H9 (cell line): ENCODE measurements around the gene MXI1. TPM values are rescaled to one million over a fixed set of nuclear protein-coding genes. Genes with fewer than 3 reads are reported as not detected.

Source experiments
- DNase-seq: peaks from one replicate; pipeline ENCODE4 v3.0.0-alpha.2; 2017
- H2AFZ ChIP-seq: one replicate; pipeline ENCODE4 v1.6.1; 2013; ENCODE audit warnings: mild to moderate bottlenecking, low read length, control low read depth, moderate library complexity
- H2AK5ac ChIP-seq: 2 replicates; pipeline ENCODE4 v1.6.1; 2013; ENCODE audit warnings: low read length, control low read depth, mixed read lengths; ENCODE audit not compliant: insufficient read length
- H2BK120ac ChIP-seq: one replicate; pipeline ENCODE4 v1.6.1; 2013; ENCODE audit warnings: low read depth, mild to moderate bottlenecking, low read length, control low read depth, inconsistent platforms; ENCODE audit not compliant: poor library complexity, severe bottlenecking
- H2BK12ac ChIP-seq: 2 replicates; pipeline ENCODE4 v1.6.1; 2013; ENCODE audit warnings: low read length, control low read depth, mixed read lengths, low read depth; ENCODE audit not compliant: insufficient read length
- H2BK15ac ChIP-seq: 2 replicates; pipeline ENCODE4 v1.6.1; 2013; ENCODE audit warnings: low read depth, low read length, control low read depth
- H2BK20ac ChIP-seq: one replicate; pipeline ENCODE4 v1.6.1; 2013; ENCODE audit warnings: low read depth, mild to moderate bottlenecking, low read length, control low read depth, inconsistent platforms; ENCODE audit not compliant: poor library complexity, severe bottlenecking
- H2BK5ac ChIP-seq: 2 replicates; pipeline ENCODE4 v1.6.1; 2013; ENCODE audit warnings: low read length, control low read depth, mixed read lengths; ENCODE audit not compliant: insufficient read length
- H3K14ac ChIP-seq: 2 replicates; pipeline ENCODE4 v1.6.1; 2013; ENCODE audit warnings: low read length, control low read depth; ENCODE audit not compliant: insufficient read depth
- H3K18ac ChIP-seq: 2 replicates; pipeline ENCODE4 v1.6.1; 2013; ENCODE audit warnings: low read depth, mild to moderate bottlenecking, mixed read lengths, low read length, control low read depth; ENCODE audit not compliant: insufficient read length
- H3K23ac ChIP-seq: 2 replicates; pipeline ENCODE4 v1.6.1; 2013; ENCODE audit warnings: low read length, control low read depth, mixed read lengths, low read depth; ENCODE audit not compliant: insufficient read length
- H3K23me2 ChIP-seq: 2 replicates; pipeline ENCODE4 v1.6.1; 2013; ENCODE audit warnings: low read depth, mild to moderate bottlenecking, mixed read lengths, low read length, control low read depth; ENCODE audit not compliant: insufficient read length, poor library complexity, severe bottlenecking
- H3K27ac ChIP-seq: 2 replicates; pipeline ENCODE4 v1.5.1; 2013; ENCODE audit warnings: low read length, control low read depth, mixed read lengths, low read depth; ENCODE audit not compliant: insufficient read length
- H3K27me3 ChIP-seq: 2 replicates; pipeline ENCODE4 v1.6.1; 2013; ENCODE audit warnings: low read length, control low read depth, inconsistent platforms; ENCODE audit not compliant: insufficient read depth
- H3K4ac ChIP-seq: 2 replicates; pipeline ENCODE4 v1.6.1; 2013; ENCODE audit warnings: low read depth, mild to moderate bottlenecking, control low read depth, inconsistent platforms, low read length, moderate library complexity
- H3K4me1 ChIP-seq: 2 replicates; pipeline ENCODE4 v1.6.1; 2013; ENCODE audit warnings: low read length, control low read depth, inconsistent platforms; ENCODE audit not compliant: insufficient read depth
- H3K4me2 ChIP-seq: 2 replicates; pipeline ENCODE4 v1.6.1; 2013; ENCODE audit warnings: low read length, control low read depth, mixed read lengths; ENCODE audit not compliant: insufficient read length, insufficient read depth
- H3K56ac ChIP-seq: 2 replicates; pipeline ENCODE4 v1.6.1; 2013; ENCODE audit warnings: low read depth, mild to moderate bottlenecking, mixed read lengths, low read length, control low read depth; ENCODE audit not compliant: insufficient read length
- H3K79me1 ChIP-seq: 2 replicates; pipeline ENCODE4 v1.6.1; 2013; ENCODE audit warnings: low read depth, mild to moderate bottlenecking, moderate library complexity, low read length, control low read depth, inconsistent platforms; ENCODE audit not compliant: insufficient read depth, poor library complexity, severe bottlenecking
- H3K79me2 ChIP-seq: 2 replicates; pipeline ENCODE4 v1.6.1; 2013; ENCODE audit warnings: low read length, control low read depth, inconsistent platforms; ENCODE audit not compliant: insufficient read depth
- H3K9ac ChIP-seq: 2 replicates; pipeline ENCODE4 v1.6.1; 2013; ENCODE audit warnings: low read length, control low read depth, mixed read lengths; ENCODE audit not compliant: insufficient read length; ENCODE audit errors: extremely low read depth
- H3K9me3 ChIP-seq: one replicate; pipeline ENCODE4 v1.6.1; 2013; ENCODE audit warnings: low read depth, low read length, inconsistent platforms; ENCODE audit not compliant: control insufficient read depth
- H3T11ph ChIP-seq: one replicate; pipeline ENCODE4 v1.6.1; 2013; ENCODE audit warnings: mild to moderate bottlenecking, low read length, control low read depth, inconsistent platforms
- H4K20me1 ChIP-seq: one replicate; pipeline ENCODE4 v1.6.1; 2013; ENCODE audit not compliant: control insufficient read depth, insufficient read length, insufficient read depth
- H4K5ac ChIP-seq: 2 replicates; pipeline ENCODE4 v1.6.1; 2013; ENCODE audit warnings: low read depth, mild to moderate bottlenecking, mixed read lengths, low read length, control low read depth; ENCODE audit not compliant: insufficient read length
- H4K8ac ChIP-seq: replicated peaks from 2 replicates; pipeline ENCODE4 v1.6.1; 2013; ENCODE audit warnings: low read length, control low read depth, mixed read lengths, low read depth; ENCODE audit not compliant: insufficient read length
- H4K91ac ChIP-seq: 2 replicates; pipeline ENCODE4 v1.6.1; 2013; ENCODE audit warnings: low read depth, mild to moderate bottlenecking, moderate library complexity, mixed read lengths, low read length, control low read depth; ENCODE audit not compliant: insufficient read length
- H3K27ac Mint-ChIP-seq, 3 experiments: 2 replicates in 2 of 3; 3 replicates in 1 of 3; pipeline ENCODE4 v1.8.0; 2020 to 2021; ENCODE audit warnings: mixed read lengths in 3 of 3, mild to moderate bottlenecking in 1 of 3, moderate library complexity in 1 of 3
- H3K27me3 Mint-ChIP-seq: 2 replicates; pipeline ENCODE4 v1.8.0; 2021; ENCODE audit warnings: low read depth, mild to moderate bottlenecking, moderate library complexity, mixed read lengths
- H3K36me3 Mint-ChIP-seq, 3 experiments: 2 replicates in 2 of 3; 3 replicates in 1 of 3; pipeline ENCODE4 v1.8.0; 2020 to 2021; ENCODE audit warnings: low read depth in 3 of 3, mixed read lengths in 3 of 3; ENCODE audit not compliant: insufficient read depth in 1 of 3
- H3K4me1 Mint-ChIP-seq, 2 experiments: 2 replicates each; pipeline ENCODE4 v1.8.0; 2020; ENCODE audit warnings: mixed read lengths in 2 of 2
- H3K4me3 Mint-ChIP-seq, 2 experiments: 2 replicates in 1 of 2; 3 replicates in 1 of 2; pipeline ENCODE4 v1.8.0; 2020 to 2021; ENCODE audit warnings: mild to moderate bottlenecking in 2 of 2, mixed read lengths in 2 of 2, moderate library complexity in 1 of 2
- H3K9me3 Mint-ChIP-seq, 2 experiments: 2 replicates in 1 of 2; 3 replicates in 1 of 2; pipeline ENCODE4 v1.8.0; 2020; ENCODE audit warnings: mild to moderate bottlenecking in 2 of 2, mixed read lengths in 2 of 2, moderate library complexity in 1 of 2
- WGBS: extraction: QIAGEN DNeasy Blood & Tissue Kit; methylation state at CpG from one replicate; pipeline ENCODE4 v1.1.7; 2013; ENCODE audit warnings: missing lambda C conversion rate, low lambda C conversion rate, mixed read lengths; ENCODE audit not compliant: insufficient read length; ENCODE audit errors: extremely low coverage; 5-methylcytosine and 5-hydroxymethylcytosine counted together
- total RNA-seq: library from RNA; stranded (reverse); gene quantifications from 2 replicates; pipeline ENCODE4 v1.2.1, GENCODE V29; 2021
- TF ChIP-seq, protein P1 (sequence below): fragments of 200-600 bp; sonication (generic); conservative IDR thresholded peaks from 3 replicates; pipeline ENCODE4 v1.8.0; 2021; ENCODE audit warnings: antibody characterized with exemption, mild to moderate bottlenecking

MXI1 gene
- total RNA-seq, 1 experiment from 2014 or later, result 5.6 TPM

DNA sequence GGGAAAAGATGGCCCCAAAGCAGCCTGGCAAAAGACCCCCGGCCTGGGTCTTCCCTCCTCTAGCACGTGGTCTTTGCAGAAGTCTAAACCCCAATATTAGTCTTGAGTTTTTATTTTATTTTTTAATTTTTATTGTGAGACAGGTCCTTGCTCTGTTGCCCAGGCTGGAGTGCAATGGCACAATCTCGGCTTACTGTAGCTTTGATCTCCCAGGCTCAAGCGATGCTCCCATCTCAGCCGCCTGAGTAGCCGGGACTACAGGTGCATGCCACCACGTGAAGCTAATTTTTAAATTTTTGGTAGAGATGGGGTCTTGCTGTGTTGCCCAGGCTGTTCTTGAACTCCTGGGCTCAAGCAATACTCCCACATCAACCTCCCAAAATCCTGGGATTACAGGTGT is 40.3 kb upstream of the MXI1 start:
- peaks cover 4% of the 10 kb centered on the region; the same call in 1 of the 2 replicates for H3K4me1 ChIP-seq
- H3K9ac ChIP-seq, result no peak overlapping the region
- no peaks in the 10 kb centered on the region for H3K23me2 ChIP-seq
- no peak overlapping the region for H2AFZ ChIP-seq
- no peak overlapping the region for H4K8ac ChIP-seq
- no peak overlapping the region for H4K91ac ChIP-seq
- H3K23ac ChIP-seq, result no peak overlapping the region
- H3K9me3 ChIP-seq, result no peaks in the 10 kb centered on the region
- no peak overlapping the region for H2BK15ac ChIP-seq
- peaks cover 49 to 58% of the 10 kb centered on the region in 2 experiments for H3K4me1 Mint-ChIP-seq
- no peak overlapping the region for H3K27ac ChIP-seq
- no peak overlapping the region for H3K14ac ChIP-seq
- no peak overlapping the region for H2BK20ac ChIP-seq
- H2BK5ac ChIP-seq, result no peak overlapping the region
- no peaks in the 10 kb centered on the region; a peak in 2 of 7 replicates for H3K36me3 Mint-ChIP-seq
- no peaks in the 10 kb centered on the region for H3K79me2 ChIP-seq
- H3K18ac ChIP-seq, result no peak overlapping the region
- H3K79me1 ChIP-seq, result no peaks in the 10 kb centered on the region
- peaks cover 2% of the 10 kb centered on the region for H4K20me1 ChIP-seq
- H3K9me3 Mint-ChIP-seq, result peaks cover 0 to 24% of the 10 kb centered on the region in 2 experiments; a peak in 3 of 5 replicates
- no peak overlapping the region for H3K4me2 ChIP-seq
- H3K4ac ChIP-seq, result no peak overlapping the region
- H3K4me3 Mint-ChIP-seq, result no peak overlapping the region
- H3K27ac Mint-ChIP-seq, result no peak overlapping the region
- no peak overlapping the region for H3T11ph ChIP-seq
- H2BK12ac ChIP-seq, result no peak overlapping the region
- H3K27me3 ChIP-seq, result peaks cover 75% of the 10 kb centered on the region
- H2AK5ac ChIP-seq, result no peak overlapping the region
- H3K56ac ChIP-seq, result no peak overlapping the region
- no peak overlapping the region for H4K5ac ChIP-seq
- WGBS, result no CpG with 5 or more reads among the region's 7 CpGs
- H3K27me3 Mint-ChIP-seq, result peaks cover 100% of the 10 kb centered on the region
- no peak overlapping the region for H2BK120ac ChIP-seq
- TF ChIP-seq, protein P1, sequence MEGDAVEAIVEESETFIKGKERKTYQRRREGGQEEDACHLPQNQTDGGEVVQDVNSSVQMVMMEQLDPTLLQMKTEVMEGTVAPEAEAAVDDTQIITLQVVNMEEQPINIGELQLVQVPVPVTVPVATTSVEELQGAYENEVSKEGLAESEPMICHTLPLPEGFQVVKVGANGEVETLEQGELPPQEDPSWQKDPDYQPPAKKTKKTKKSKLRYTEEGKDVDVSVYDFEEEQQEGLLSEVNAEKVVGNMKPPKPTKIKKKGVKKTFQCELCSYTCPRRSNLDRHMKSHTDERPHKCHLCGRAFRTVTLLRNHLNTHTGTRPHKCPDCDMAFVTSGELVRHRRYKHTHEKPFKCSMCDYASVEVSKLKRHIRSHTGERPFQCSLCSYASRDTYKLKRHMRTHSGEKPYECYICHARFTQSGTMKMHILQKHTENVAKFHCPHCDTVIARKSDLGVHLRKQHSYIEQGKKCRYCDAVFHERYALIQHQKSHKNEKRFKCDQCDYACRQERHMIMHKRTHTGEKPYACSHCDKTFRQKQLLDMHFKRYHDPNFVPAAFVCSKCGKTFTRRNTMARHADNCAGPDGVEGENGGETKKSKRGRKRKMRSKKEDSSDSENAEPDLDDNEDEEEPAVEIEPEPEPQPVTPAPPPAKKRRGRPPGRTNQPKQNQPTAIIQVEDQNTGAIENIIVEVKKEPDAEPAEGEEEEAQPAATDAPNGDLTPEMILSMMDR, result no peak
- DNase-seq, result peak; percentile 2
